GM12878 (cell line): ENCODE results near the gene CAB39. TPM values are rescaled to one million over a fixed set of nuclear protein-coding genes. Genes with fewer than 3 reads are reported as not detected.

Experiments used
- ATAC-seq: fragments of 200-7000 bp; cut with Tn5 transposase; 3 replicates; pipeline ENCODE4 v1.9.1; 2020; ENCODE audit warnings: mild to moderate bottlenecking, moderate library complexity
- BruUV-seq: library from RNA; stranded (reverse); fragments of 400-500 nt; replicated peaks from 2 replicates; lab custom pipeline; 2021; lab: Mats Ljungman, UMichigan
- CTCF ChIA-PET: fragments of 300-600 bp; sonication (Branson Sonifier 250); formaldehyde crosslinking; extraction: SDS; loops from one replicate; lab custom pipeline; 2021; ENCODE audit warnings: inconsistent platforms; lab: Yijun Ruan, JAX
- POLR2A ChIA-PET: fragments of 350-600 bp; formaldehyde crosslinking; extraction: SDS; loops from one replicate; lab custom pipeline; 2021; ENCODE audit warnings: inconsistent platforms; lab: Charles Lee
- RAD21 ChIA-PET: fragments of 300-600 bp; sonication (Branson Sonifier 250); formaldehyde crosslinking; loops from one replicate; lab custom pipeline; 2023; ENCODE audit warnings: antibody characterized with exemption; ENCODE audit not compliant: unreplicated experiment; lab: Charles Lee
- SMC1A ChIA-PET: fragments of 300-600 bp; sonication (Branson Sonifier 250); formaldehyde crosslinking; loops from one replicate; lab custom pipeline; 2023; ENCODE audit not compliant: unreplicated experiment, uncharacterized antibody; lab: Charles Lee
- DNase-seq: peaks from one replicate; pipeline ENCODE4 v3.0.0-alpha.2; 2011; ENCODE audit warnings: low read depth, low spot score
- FAIRE-seq: peaks from 3 replicates; lab custom pipeline; 2011; peaks lifted over from hg19 to GRCh38; lab: Jason Lieb, UNC
- H2AFZ ChIP-seq: 2 replicates; pipeline ENCODE4 v1.6.0; 2011; ENCODE audit warnings: low read depth, low read length, control low read depth; ENCODE audit not compliant: control insufficient read depth
- H3K27ac ChIP-seq: 2 replicates; pipeline ENCODE4 v1.5.1; 2011; ENCODE audit warnings: control low read depth; ENCODE audit not compliant: control insufficient read depth, insufficient read depth
- H3K27me3 ChIP-seq, 2 experiments: replicated peaks in 1 of 2; 2 replicates each; pipeline versions ENCODE4 v1.6.0 to v1.6.1; 2011; ENCODE audit warnings: low read length in 1 of 2; ENCODE audit not compliant: control insufficient read depth in 2 of 2, insufficient read depth in 2 of 2
- H3K36me3 ChIP-seq, 2 experiments: 2 replicates each; pipeline ENCODE4 v1.5.1; 2011; ENCODE audit warnings: low read length in 1 of 2; ENCODE audit not compliant: control insufficient read depth in 2 of 2, insufficient read depth in 2 of 2
- H3K4me1 ChIP-seq: 2 replicates; pipeline ENCODE4 v1.6.1; 2011; ENCODE audit warnings: mild to moderate bottlenecking, low read length, moderate library complexity, mixed read lengths; ENCODE audit not compliant: control insufficient read depth, insufficient read depth
- H3K4me2 ChIP-seq: 2 replicates; pipeline ENCODE4 v1.6.0; 2011; ENCODE audit warnings: control low read depth; ENCODE audit not compliant: control insufficient read depth, insufficient read depth
- H3K4me3 ChIP-seq: fragments of 200-600 bp; sonication (generic); 2 replicates; pipeline ENCODE4 v1.5.1; 2016
- H3K79me2 ChIP-seq: 2 replicates; pipeline ENCODE4 v1.6.0; 2011; ENCODE audit warnings: low read length; ENCODE audit not compliant: control insufficient read depth, insufficient read depth
- H3K9ac ChIP-seq: 2 replicates; pipeline ENCODE4 v1.8.0; 2011; ENCODE audit warnings: low read length, control low read depth, mixed read lengths; ENCODE audit not compliant: control insufficient read depth, insufficient read depth
- H3K9me3 ChIP-seq: replicated peaks from 3 replicates; pipeline ENCODE4 v1.5.1; 2011; ENCODE audit warnings: mild to moderate bottlenecking, low read length; ENCODE audit not compliant: control insufficient read depth, insufficient read depth
- H4K20me1 ChIP-seq: 2 replicates; pipeline ENCODE4 v1.6.0; 2011; ENCODE audit not compliant: control insufficient read depth, insufficient read depth
- ATF7 ChIP-seq: fragments of 450-650 bp; IDR thresholded peaks from 2 replicates; pipeline ENCODE4 v1.6.1; 2016; ENCODE audit warnings: low read depth, mild to moderate bottlenecking
- IKZF2 ChIP-seq, 2 experiments: fragments of 450-650 bp; IDR thresholded peaks; 2 replicates each; pipeline ENCODE4 v1.6.1; 2017; ENCODE audit warnings: mild to moderate bottlenecking in 2 of 2, moderate library complexity in 2 of 2
- IRF4 ChIP-seq: IDR thresholded peaks from 2 replicates; pipeline ENCODE4 v1.6.1; 2011; ENCODE audit warnings: low read depth, low read length
- POU2F2 ChIP-seq: IDR thresholded peaks from 3 replicates; pipeline ENCODE4 v1.6.1; 2011; ENCODE audit warnings: low read depth, mild to moderate bottlenecking, low read length, borderline replicate concordance
- RUNX3 ChIP-seq: IDR thresholded peaks from 2 replicates; pipeline ENCODE4 v1.6.1; 2012; ENCODE audit warnings: low read length, inconsistent platforms
- SMAD1 ChIP-seq: fragments of 450-650 bp; IDR thresholded peaks from 2 replicates; pipeline ENCODE4 v1.6.1; 2018; ENCODE audit warnings: mild to moderate bottlenecking, low read depth; ENCODE audit not compliant: partially characterized antibody
- TCF3 ChIP-seq: IDR thresholded peaks from 2 replicates; pipeline ENCODE4 v1.6.1; 2012; ENCODE audit warnings: low read depth, mild to moderate bottlenecking, low read length, borderline replicate concordance; ENCODE audit not compliant: insufficient read depth
- ZNF24 ChIP-seq: fragments of 450-650 bp; IDR thresholded peaks from 2 replicates; pipeline ENCODE4 v1.6.1; 2017; ENCODE audit warnings: antibody characterized with exemption, mild to moderate bottlenecking
- WGBS: methylation state at CpG from one replicate; pipeline ENCODE4 v1.1.6; 2016; ENCODE audit warnings: low lambda C conversion rate; ENCODE audit not compliant: insufficient replicate concordance, insufficient coverage; ENCODE audit errors: missing lambda C conversion rate; 5-methylcytosine and 5-hydroxymethylcytosine counted together
- in situ Hi-C: fragments of 300-500 bp; cut with MboI; formaldehyde crosslinking; loops from 9 replicates; pipeline ENCODE4 v1.14.3; 2018; ENCODE audit warnings: mixed read lengths
- intact Hi-C: fragments of 100-400 bp; cut with micrococcal nuclease; formaldehyde crosslinking; loops from one replicate; pipeline ENCODE4 v1.14.2; 2022; ENCODE audit not compliant: unreplicated experiment
- polyA plus RNA-seq, 11 experiments: library from polyadenylated mRNA; depleted of rRNA in 4 of 11; unstranded in 6 of 11; stranded (reverse) in 5 of 11; fragments of >200 nt; fragmentation: Nextera tagmentation in 4 of 11; fragmentation: Illumina TruSeq in 1 of 11; extraction: Ambion mirVana in 4 of 11; extraction: Trizol in 1 of 11; gene quantifications; 1 replicate in 1 of 11; 2 replicates in 10 of 11; pipeline versions ENCODE4 v1.2.1 to v1.2.3, GENCODE V29; 2011 to 2016; ENCODE audit warnings: inconsistent platforms in 2 of 11, missing spikeins in 2 of 11, low read depth in 1 of 11
- total RNA-seq, 4 experiments: library from RNA; depleted of rRNA in 3 of 4; stranded (reverse); fragments of >200 nt in 3 of 4; fragmentation: Illumina TruSeq in 1 of 4; extraction: Trizol in 1 of 4; gene quantifications; 2 replicates each; pipeline versions ENCODE4 v1.2.1 to v1.2.3, GENCODE V29; 2013 to 2021
- TF ChIP-seq, protein P1 (sequence below): fragments of 450-650 bp; IDR thresholded peaks from 2 replicates; pipeline ENCODE4 v1.6.1; 2017; ENCODE audit warnings: low read depth, mild to moderate bottlenecking, moderate library complexity

Gene CAB39
- total and polyA plus RNA-seq, 10 of the 15 experiments (the other 5 are each of a cell fraction or from before 2014, with no cell fraction given): 13.3 to 129 (median 62.9) TPM

DNA sequence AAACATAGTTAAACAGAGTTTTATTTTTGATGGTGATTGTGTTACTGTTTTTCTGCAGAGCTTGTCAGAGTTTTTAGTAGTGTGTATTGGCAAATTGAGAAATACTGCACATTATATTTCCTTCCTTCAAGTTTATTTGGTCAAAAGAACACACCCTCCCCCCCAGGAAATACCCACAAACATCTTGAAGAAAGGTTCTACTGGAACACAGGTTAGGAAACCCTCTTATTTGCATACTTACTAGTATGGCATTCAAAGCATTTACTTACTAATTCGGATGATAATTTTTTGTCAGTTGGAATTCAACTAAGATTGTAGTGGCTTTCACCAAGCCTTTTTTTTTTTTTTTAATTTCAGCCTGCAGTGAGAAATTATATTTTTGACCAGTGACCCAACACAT, 9.1 kb downstream of the CAB39 start:
- no peak for FAIRE-seq
- peak overlapping the region; percentile 68 for H3K4me2 ChIP-seq
- no peaks in the 10 kb centered on the region for H4K20me1 ChIP-seq
- H3K79me2 ChIP-seq: peaks cover 81% of the 10 kb centered on the region
- peak; percentile 55 for ATAC-seq
- BruUV-seq: TSS peak; percentile 1
- POLR2A ChIA-PET: interaction anchor here (0.7 to 2.1 kb wide), 5 partner anchors 8 to 107 kb away, joined by 3 to 16 read pairs (median 4); partner anchors contain the start of gene CAB39
- RAD21 ChIA-PET: interaction anchor here (1.0 to 2.0 kb wide), 11 partner anchors 8 to 107 kb away, joined by 3 to 14 read pairs (median 4); no protein-coding TSS in a partner anchor
- TF ChIP-seq RUNX3 (peak; percentile 75), SMAD1 (no peak), ATF7 (peak; percentile 10; the same call in 1 of the 2 replicates), IRF4 (no peak), TCF3 (no peak), IKZF2 (IDR thresholded peaks at IDR 0.05) (peak in 1 of 2 experiments; percentile 16; a peak in 1 of 4 replicates), ZNF24 (peak; percentile 15; the same call in 1 of the 2 replicates), POU2F2 (peak; percentile 76; the same call in 1 of the 3 replicates)
- TF ChIP-seq, protein P1, sequence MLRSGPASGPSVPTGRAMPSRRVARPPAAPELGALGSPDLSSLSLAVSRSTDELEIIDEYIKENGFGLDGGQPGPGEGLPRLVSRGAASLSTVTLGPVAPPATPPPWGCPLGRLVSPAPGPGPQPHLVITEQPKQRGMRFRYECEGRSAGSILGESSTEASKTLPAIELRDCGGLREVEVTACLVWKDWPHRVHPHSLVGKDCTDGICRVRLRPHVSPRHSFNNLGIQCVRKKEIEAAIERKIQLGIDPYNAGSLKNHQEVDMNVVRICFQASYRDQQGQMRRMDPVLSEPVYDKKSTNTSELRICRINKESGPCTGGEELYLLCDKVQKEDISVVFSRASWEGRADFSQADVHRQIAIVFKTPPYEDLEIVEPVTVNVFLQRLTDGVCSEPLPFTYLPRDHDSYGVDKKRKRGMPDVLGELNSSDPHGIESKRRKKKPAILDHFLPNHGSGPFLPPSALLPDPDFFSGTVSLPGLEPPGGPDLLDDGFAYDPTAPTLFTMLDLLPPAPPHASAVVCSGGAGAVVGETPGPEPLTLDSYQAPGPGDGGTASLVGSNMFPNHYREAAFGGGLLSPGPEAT: no peak
- TF ChIP-seq, all 136 proteins: peak for 5
- H3K27ac ChIP-seq: peak overlapping the region; percentile 65
- peaks cover 8 to 27% of the 10 kb centered on the region in 2 experiments for H3K36me3 ChIP-seq
- WGBS: 5% methylated on average over 1 of the region's 1 CpG
- DNase-seq: no peak
- no peak overlapping the region for H2AFZ ChIP-seq
- H3K27me3 ChIP-seq: no peaks in the 10 kb centered on the region
- in situ Hi-C loops: no loop called here
- SMC1A ChIA-PET: interaction anchor here (1.1 to 3.7 kb wide), 14 partner anchors 8 to 77 kb away, joined by 3 to 18 read pairs (median 4); no protein-coding TSS in a partner anchor
- CTCF ChIA-PET: interaction anchor here (1.1 to 2.5 kb wide), 6 partner anchors 10 to 115 kb away, joined by 3 to 12 read pairs (median 4); no protein-coding TSS in a partner anchor
- peak overlapping the region; percentile 56; the same call in 1 of the 2 replicates for H3K9ac ChIP-seq
- H3K4me1 ChIP-seq: peaks cover 34% of the 10 kb centered on the region
- peak overlapping the region; percentile 45; the same call in 1 of the 2 replicates for H3K4me3 ChIP-seq
- intact Hi-C loops: no loop called here
- peaks cover 5% of the 10 kb centered on the region; the same call in 2 of the 3 replicates for H3K9me3 ChIP-seq
